Measurements from ENCODE around the gene GLRX2. TPM values are rescaled to one million over a fixed set of nuclear protein-coding genes. Genes with fewer than 3 reads are reported as not detected.

Gene GLRX2
- polyA plus RNA-seq, 1 of the 3 experiments (the other 2 are of a cell fraction) = 12.8 TPM

DNA sequence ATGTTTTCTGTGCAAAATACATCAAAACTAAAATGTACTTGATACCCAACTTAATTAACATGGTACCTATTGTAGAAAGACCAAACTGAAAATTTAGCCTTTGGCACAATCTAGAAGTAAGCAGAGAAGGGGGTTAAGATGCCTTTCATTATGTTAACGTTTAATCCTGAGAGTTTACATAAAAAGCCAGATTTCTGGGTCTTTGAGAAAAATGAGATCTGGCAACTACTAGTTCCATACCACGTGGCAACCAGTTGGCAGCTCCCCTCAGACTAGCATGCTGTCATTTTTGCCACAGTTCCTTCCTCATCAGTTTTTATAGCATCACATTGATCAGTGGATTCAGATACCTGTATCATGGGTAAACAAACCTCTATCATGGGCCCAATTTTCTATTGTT lies 44.3 kb downstream of the GLRX2 start:
- Histone ChIP-seq H3K4me1 (ENCODE audit: control insufficient read depth in 1 of 2, insufficient read depth in 2 of 2, low read depth in 1 of 2, low read length in 1 of 2) (peaks cover 19 to 20% of the 10 kb centered on the region in 2 experiments; a peak in 3 of 4 replicates), H4K20me1 (ENCODE audit: insufficient read depth) (peaks cover 37% of the 10 kb centered on the region), H3F3A (replicated peaks; ENCODE audit: insufficient read depth) (peaks cover 14% of the 10 kb centered on the region), H2AFZ (ENCODE audit: low read depth) (peak overlapping the region; percentile 5; the same call in 1 of the 2 replicates), H3K9me2 (no peaks in the 10 kb centered on the region), H3K9ac (peak overlapping the region; percentile 98), H3K4me3 (ENCODE audit: low read depth in 2 of 2, low read length in 1 of 2) (peak overlapping the region; percentile 85 to 99), H3K36me3 (replicated peaks in 1 of 2; ENCODE audit: control insufficient read depth in 1 of 2, insufficient read depth in 2 of 2, low read length in 1 of 2) (peaks cover 7 to 14% of the 10 kb centered on the region in 2 experiments), H3K9me3 (no peaks in the 10 kb centered on the region), H3K79me2 (ENCODE audit: insufficient read depth) (peaks cover 89% of the 10 kb centered on the region), H3K4me2 (peak overlapping the region; percentile 91), H3K27ac (ENCODE audit: low read depth in 2 of 2, low read length in 1 of 2) (peak overlapping the region; percentile 98 to 99; a peak in 2 of 4 replicates), H3K27me3 (ENCODE audit: insufficient read depth) (no peaks in the 10 kb centered on the region)
- POLR2A ChIA-PET = no interaction called here
- no peak for TF ChIP-seq RAD21 (IDR thresholded peaks at IDR 0.05; ENCODE audit: low read length)
- TF ChIP-seq MXI1 (IDR thresholded peaks at IDR 0.05; ENCODE audit: low read depth, low read length) = peak; percentile 83; the same call in 1 of the 2 replicates
- TF ChIP-seq, protein P1, sequence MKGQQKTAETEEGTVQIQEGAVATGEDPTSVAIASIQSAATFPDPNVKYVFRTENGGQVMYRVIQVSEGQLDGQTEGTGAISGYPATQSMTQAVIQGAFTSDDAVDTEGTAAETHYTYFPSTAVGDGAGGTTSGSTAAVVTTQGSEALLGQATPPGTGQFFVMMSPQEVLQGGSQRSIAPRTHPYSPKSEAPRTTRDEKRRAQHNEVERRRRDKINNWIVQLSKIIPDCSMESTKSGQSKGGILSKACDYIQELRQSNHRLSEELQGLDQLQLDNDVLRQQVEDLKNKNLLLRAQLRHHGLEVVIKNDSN (IDR thresholded peaks at IDR 0.05; ENCODE audit: borderline replicate concordance, low read depth) = peak; percentile 23; the same call in 1 of the 2 replicates
- TF ChIP-seq CHD2 (IDR thresholded peaks at IDR 0.05; ENCODE audit: low read length, partially characterized antibody) = no peak
- TF ChIP-seq, protein P2, sequence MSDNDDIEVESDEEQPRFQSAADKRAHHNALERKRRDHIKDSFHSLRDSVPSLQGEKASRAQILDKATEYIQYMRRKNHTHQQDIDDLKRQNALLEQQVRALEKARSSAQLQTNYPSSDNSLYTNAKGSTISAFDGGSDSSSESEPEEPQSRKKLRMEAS (IDR thresholded peaks at IDR 0.05; ENCODE audit: low read depth) = peak; percentile 67; the same call in 1 of the 2 replicates
- no peak for TF ChIP-seq ELF1 (IDR thresholded peaks at IDR 0.05)
- peak; percentile 19 for DNase-seq
- CTCF ChIA-PET = no interaction called here
- 0% methylated on average over 2 of the region's 2 CpGs for WGBS (ENCODE audit: low lambda C conversion rate)

DNA sequence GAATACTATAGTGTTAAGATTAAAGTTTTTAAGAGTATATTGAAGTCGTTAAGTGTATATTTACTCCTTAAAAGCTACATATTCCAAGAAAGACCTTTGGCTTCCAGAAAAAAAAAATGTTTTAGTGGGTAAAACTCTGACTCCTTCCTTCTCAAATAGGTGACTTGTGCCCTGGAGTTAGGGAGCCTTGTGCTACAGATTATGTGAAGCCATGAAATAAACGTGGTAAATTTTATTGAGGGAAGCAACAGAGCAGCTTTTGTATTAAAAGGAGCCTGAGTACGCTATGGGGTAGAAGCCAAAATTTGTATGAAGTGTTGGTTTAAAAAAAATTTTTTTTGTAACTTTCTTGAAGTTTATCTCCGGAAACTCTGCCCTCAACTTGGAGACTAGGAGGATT lies 44.8 kb downstream of the GLRX2 start:
- DNase-seq = no peak
- Histone ChIP-seq H3K4me1 (ENCODE audit: control insufficient read depth in 1 of 2, insufficient read depth in 2 of 2, low read depth in 1 of 2, low read length in 1 of 2) (peaks cover 19 to 20% of the 10 kb centered on the region in 2 experiments; a peak in 3 of 4 replicates), H3K79me2 (ENCODE audit: insufficient read depth) (peaks cover 89% of the 10 kb centered on the region), H4K20me1 (ENCODE audit: insufficient read depth) (peaks cover 32% of the 10 kb centered on the region), H3K9ac (peak overlapping the region; percentile 98), H3K9me3 (no peaks in the 10 kb centered on the region), H3F3A (replicated peaks; ENCODE audit: insufficient read depth) (peaks cover 14% of the 10 kb centered on the region), H3K4me3 (ENCODE audit: low read depth in 2 of 2, low read length in 1 of 2) (peak overlapping the region; percentile 85 to 99), H3K36me3 (replicated peaks in 1 of 2; ENCODE audit: control insufficient read depth in 1 of 2, insufficient read depth in 2 of 2, low read length in 1 of 2) (peaks cover 9 to 14% of the 10 kb centered on the region in 2 experiments), H3K27ac (ENCODE audit: low read depth in 2 of 2, low read length in 1 of 2) (peak overlapping the region; percentile 98 to 99), H3K4me2 (peak overlapping the region; percentile 91), H3K9me2 (no peaks in the 10 kb centered on the region), H3K27me3 (ENCODE audit: insufficient read depth) (no peaks in the 10 kb centered on the region), H2AFZ (ENCODE audit: low read depth) (peak overlapping the region; percentile 73; the same call in 1 of the 2 replicates)
- ChIA-PET CTCF (no interaction called here), POLR2A (no interaction called here)
- TF ChIP-seq, protein P1 (IDR thresholded peaks at IDR 0.05; ENCODE audit: borderline replicate concordance, low read depth) = no peak
- no peak for TF ChIP-seq EP300 (IDR thresholded peaks at IDR 0.05; ENCODE audit: borderline replicate concordance in 1 of 2, low read depth in 1 of 2, low read length in 1 of 2)
- no peak for TF ChIP-seq TAF1 (IDR thresholded peaks at IDR 0.05; ENCODE audit: borderline replicate concordance, low read depth, low read length)
- TF ChIP-seq FOXM1 (IDR thresholded peaks at IDR 0.05; ENCODE audit: low read depth) = no peak
- TF ChIP-seq NFIC (IDR thresholded peaks at IDR 0.05; ENCODE audit: borderline replicate concordance) = no peak
- TF ChIP-seq MXI1 (IDR thresholded peaks at IDR 0.05; ENCODE audit: low read depth, low read length) = no peak
- TF ChIP-seq MEF2A (IDR thresholded peaks at IDR 0.05; ENCODE audit: borderline replicate concordance, low read depth) = no peak
- TF ChIP-seq, protein P2 (IDR thresholded peaks at IDR 0.05; ENCODE audit: low read depth) = no peak
- no peak for TF ChIP-seq RXRA (IDR thresholded peaks at IDR 0.05; ENCODE audit: borderline replicate concordance, low read depth)
- no peak for TF ChIP-seq POLR2AphosphoS5 (IDR thresholded peaks at IDR 0.05; ENCODE audit: low read depth, low read length)
- no peak for TF ChIP-seq TCF12 (IDR thresholded peaks at IDR 0.05)
- 6% methylated on average over 4 of the region's 4 CpGs for WGBS (ENCODE audit: low lambda C conversion rate)
